Mesothelial cell of epicardium (in vitro differentiated cells): ENCODE results near the gene C1QTNF12. TPM values are rescaled to one million over a fixed set of nuclear protein-coding genes. Genes with fewer than 3 reads are reported as not detected.
"Not testable (repeated sequence)": the region's sequence is repeated elsewhere in the genome, so short reads cannot be mapped to it uniquely, and the experiment has no call there.

Experiments
- DNase-seq, 2 experiments: peaks; one replicate each; pipeline ENCODE4 v3.0.0; 2021; ENCODE audit warnings: low spot score in 2 of 2; ENCODE audit not compliant: unreplicated experiment in 2 of 2
- H3K27ac Mint-ChIP-seq: 2 replicates; pipeline ENCODE4 v1.8.0; 2021; ENCODE audit warnings: mixed read lengths
- H3K27me3 Mint-ChIP-seq: 2 replicates; pipeline ENCODE4 v1.8.0; 2021; ENCODE audit warnings: low read depth, mixed read lengths
- H3K36me3 Mint-ChIP-seq: 2 replicates; pipeline ENCODE4 v1.8.0; 2021; ENCODE audit warnings: mixed read lengths
- H3K4me1 Mint-ChIP-seq: 2 replicates; pipeline ENCODE4 v1.8.0; 2021; ENCODE audit warnings: mixed read lengths
- H3K4me3 Mint-ChIP-seq: 2 replicates; pipeline ENCODE4 v1.8.0; 2021; ENCODE audit warnings: mild to moderate bottlenecking, moderate library complexity, mixed read lengths
- H3K9me3 Mint-ChIP-seq: 2 replicates; pipeline ENCODE4 v1.8.0; 2021; ENCODE audit warnings: mixed read lengths
- total RNA-seq: library from RNA; stranded (reverse); gene quantifications from 3 replicates; pipeline ENCODE4 v1.2.1, GENCODE V29; 2021
- TF ChIP-seq, protein P1 (sequence below): fragments of 200-600 bp; sonication (generic); IDR thresholded peaks from one replicate; pipeline ENCODE4 v1.5.0; 2021; ENCODE audit warnings: antibody characterized with exemption; ENCODE audit not compliant: unreplicated experiment

C1QTNF12 gene
- total RNA-seq, 1 donor from 2014 or later = 10.2 TPM

DNA sequence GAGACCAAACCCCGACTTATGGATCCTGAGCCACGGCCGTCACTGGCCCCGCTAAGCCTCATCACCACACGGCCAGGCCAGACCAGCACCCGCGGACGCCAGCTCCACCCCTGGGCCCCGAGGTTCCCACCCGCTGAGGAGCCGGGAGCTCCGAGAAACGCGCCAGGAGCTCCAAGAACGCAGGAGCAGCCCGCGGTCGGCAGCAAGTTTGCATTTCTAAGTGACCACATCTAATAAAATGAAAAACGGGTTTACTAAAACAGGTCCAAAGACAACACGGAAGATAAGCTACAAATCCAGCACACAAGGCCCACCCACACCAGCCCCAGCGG is 8.1 kb upstream of the C1QTNF12 start:
- TF ChIP-seq, protein P1, sequence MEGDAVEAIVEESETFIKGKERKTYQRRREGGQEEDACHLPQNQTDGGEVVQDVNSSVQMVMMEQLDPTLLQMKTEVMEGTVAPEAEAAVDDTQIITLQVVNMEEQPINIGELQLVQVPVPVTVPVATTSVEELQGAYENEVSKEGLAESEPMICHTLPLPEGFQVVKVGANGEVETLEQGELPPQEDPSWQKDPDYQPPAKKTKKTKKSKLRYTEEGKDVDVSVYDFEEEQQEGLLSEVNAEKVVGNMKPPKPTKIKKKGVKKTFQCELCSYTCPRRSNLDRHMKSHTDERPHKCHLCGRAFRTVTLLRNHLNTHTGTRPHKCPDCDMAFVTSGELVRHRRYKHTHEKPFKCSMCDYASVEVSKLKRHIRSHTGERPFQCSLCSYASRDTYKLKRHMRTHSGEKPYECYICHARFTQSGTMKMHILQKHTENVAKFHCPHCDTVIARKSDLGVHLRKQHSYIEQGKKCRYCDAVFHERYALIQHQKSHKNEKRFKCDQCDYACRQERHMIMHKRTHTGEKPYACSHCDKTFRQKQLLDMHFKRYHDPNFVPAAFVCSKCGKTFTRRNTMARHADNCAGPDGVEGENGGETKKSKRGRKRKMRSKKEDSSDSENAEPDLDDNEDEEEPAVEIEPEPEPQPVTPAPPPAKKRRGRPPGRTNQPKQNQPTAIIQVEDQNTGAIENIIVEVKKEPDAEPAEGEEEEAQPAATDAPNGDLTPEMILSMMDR = no peak
- no peak for DNase-seq
- H3K27ac Mint-ChIP-seq = no peak overlapping the region
- H3K36me3 Mint-ChIP-seq = peaks cover 25% of the 10 kb centered on the region
- H3K9me3 Mint-ChIP-seq = no peaks in the 10 kb centered on the region
- peaks cover 2% of the 10 kb centered on the region for H3K4me1 Mint-ChIP-seq
- no peak overlapping the region for H3K4me3 Mint-ChIP-seq
- H3K27me3 Mint-ChIP-seq = no peaks in the 10 kb centered on the region

DNA sequence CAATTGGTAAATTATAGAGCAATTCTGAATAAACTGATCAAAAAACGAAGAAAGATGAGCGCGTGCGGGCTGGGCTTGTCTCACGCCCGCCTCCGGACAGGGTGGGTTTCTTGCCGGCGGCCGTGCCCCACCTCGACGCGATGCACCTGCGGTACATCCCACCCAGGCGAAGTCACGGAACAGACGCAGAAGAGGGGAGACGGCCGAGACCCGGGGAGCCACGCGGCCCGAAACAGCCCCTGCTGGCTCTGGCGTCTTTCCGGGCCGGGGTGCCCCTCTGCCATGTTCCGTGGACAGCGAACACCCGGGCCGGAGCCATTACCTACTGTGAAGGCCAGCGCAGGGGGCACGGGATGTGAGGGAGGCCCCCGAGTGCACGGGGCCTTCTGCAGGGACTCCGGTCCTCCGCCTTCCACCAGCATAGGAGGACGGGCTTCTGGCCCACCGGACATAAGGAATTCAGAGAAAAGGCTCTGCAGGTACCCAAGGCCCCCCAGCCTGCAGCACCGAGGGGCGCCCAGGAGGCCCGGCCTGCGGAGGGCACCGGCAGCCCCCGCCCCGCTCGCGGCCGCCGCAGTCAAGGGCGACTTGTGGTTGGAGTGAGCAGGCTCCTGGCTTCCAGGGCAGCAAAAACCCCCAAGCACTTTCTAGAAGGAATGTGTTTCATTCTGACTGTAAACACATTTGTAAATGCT is 7.6 kb upstream of the C1QTNF12 start:
- TF ChIP-seq, protein P1 = no peak
- H3K9me3 Mint-ChIP-seq = no peaks in the 10 kb centered on the region
- no peak overlapping the region for H3K4me3 Mint-ChIP-seq
- no peak overlapping the region for H3K27ac Mint-ChIP-seq
- no peaks in the 10 kb centered on the region for H3K27me3 Mint-ChIP-seq
- peaks cover 25% of the 10 kb centered on the region for H3K36me3 Mint-ChIP-seq
- no peak for DNase-seq
- H3K4me1 Mint-ChIP-seq = peaks cover 2% of the 10 kb centered on the region

DNA sequence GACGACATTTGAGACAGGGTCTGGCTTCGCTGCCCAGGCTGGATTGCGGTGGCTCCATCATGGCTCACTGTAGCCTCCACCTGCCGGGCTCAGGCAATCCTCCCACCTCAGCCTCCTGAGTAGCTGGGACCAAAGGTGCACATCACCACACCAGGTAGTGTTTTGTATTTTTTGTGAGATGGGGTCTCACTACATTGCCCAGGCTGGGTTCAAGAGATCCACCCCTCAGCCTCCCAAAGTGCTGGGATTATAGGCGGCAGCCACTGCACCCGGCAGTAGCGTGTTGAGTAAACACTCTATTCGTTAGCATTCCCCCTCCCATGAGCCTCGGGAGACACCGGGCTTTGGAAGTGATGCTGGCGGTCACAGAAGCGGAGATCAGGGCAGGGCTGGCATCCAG is 6.8 kb upstream of the C1QTNF12 start:
- no peak for DNase-seq
- Mint-ChIP-seq H3K27me3 (no peaks in the 10 kb centered on the region), H3K9me3 (no peaks in the 10 kb centered on the region), H3K27ac (no peak overlapping the region), H3K4me1 (peaks cover 2% of the 10 kb centered on the region), H3K36me3 (peaks cover 22% of the 10 kb centered on the region), H3K4me3 (no peak overlapping the region)
- TF ChIP-seq, protein P1 = no peak

DNA sequence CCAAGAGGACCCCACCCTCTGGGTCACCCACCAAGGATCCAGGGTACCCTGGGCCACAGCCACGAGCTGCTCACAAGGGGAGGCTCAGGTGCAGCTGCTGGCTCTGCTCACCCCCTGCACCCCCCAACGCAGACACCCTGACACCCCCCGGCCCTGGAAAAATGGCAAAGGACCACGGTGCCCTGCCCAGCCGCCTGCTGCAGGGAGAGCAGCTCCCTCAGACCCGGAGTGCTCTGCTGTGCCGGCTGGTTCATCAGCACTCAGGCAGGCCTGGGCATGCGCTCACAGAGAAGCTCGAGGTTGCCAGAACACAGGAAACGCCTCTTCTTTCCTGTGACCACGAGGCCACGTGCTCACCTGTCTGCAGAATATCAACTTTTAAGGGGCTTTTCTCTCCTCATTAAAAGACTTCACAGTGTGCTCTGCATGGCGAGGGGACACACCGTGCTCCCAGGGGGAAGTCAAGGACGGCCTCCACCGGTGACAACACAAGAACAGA is 4.3 kb upstream of the C1QTNF12 start:
- TF ChIP-seq, protein P1 = no peak
- Mint-ChIP-seq H3K27ac (peak overlapping the region; percentile 39), H3K9me3 (no peaks in the 10 kb centered on the region), H3K27me3 (peaks cover 12% of the 10 kb centered on the region), H3K36me3 (peaks cover 12% of the 10 kb centered on the region), H3K4me1 (peaks cover 2% of the 10 kb centered on the region), H3K4me3 (no peak overlapping the region)
- DNase-seq = no peak

DNA sequence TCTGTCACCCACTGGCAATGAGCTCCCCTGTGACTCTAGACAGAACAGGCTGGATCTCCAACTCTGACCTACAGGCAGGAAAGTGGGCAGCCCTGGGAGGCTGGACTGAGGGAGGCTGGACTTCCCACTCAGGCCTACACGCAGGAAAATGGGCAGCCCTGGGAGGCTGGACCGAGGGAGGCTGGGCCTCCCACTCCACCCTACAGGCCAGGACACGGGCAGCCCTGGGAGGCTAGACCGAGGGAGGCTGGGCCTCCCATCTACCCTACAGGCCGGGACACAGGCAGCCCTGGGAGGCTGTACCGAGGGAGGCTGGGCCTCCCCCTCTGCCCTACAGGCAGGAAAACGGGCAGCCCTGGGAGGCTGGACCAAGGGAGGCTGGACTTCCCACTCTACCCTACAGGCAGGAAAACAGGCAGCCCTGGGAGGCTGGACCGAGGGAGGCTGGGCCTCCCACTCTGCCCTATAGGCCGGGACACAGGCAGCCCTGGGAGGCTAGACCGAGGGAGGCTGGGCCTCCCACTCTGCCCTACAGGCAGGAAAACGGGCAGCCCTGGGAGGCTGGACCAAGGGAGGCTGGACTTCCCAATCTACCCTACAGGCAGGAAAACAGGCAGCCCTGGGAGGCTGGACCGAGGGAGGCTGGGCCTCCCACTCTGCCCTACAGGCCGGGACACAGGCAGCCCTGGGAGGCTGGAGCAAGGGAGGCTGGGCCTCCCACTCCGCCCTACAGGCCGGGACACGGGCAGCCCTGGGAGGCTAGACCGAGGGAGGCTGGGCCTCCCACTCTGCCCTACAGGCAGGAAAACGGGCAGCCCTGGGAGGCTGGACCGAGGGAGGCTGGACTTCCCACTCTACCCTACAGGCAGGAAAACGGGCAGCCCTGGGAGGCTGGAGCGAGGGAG is 1.7 kb upstream of the C1QTNF12 start:
- not testable (repeated sequence) for H3K36me3 Mint-ChIP-seq, DNase-seq, H3K27ac Mint-ChIP-seq, H3K9me3 Mint-ChIP-seq, H3K4me1 Mint-ChIP-seq, H3K4me3 Mint-ChIP-seq
- peaks cover 12% of the 10 kb centered on the region for H3K27me3 Mint-ChIP-seq

DNA sequence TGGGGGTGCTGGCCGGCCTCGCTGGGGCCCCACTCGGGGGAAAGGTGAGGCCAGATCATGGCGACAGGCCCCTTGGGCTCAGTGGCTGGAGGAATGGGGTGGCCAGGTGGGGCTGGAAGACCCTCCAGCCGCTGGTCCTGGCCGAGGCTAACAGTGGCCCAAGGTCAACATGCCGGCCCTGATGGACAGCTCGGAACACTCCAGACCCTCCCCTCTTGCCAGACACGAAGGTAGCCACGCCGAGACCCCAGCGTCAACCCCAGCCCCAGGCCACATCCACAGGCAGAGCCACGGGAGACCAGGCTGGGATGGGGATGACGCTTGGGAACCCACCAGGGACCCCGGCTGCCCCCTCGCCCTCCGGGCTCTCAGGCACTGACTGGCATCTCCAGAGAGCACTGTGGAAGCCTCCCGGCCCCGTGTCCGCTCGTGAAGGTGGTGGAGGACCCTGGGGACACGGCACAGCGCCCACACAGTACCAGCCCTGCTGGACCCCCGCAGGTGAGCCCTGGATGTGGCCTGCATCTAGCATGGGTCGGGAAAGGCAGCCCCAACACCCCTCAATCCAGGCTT is 905 bp upstream of the C1QTNF12 start:
- peaks cover 3% of the 10 kb centered on the region for H3K36me3 Mint-ChIP-seq
- peaks cover 2% of the 10 kb centered on the region for H3K4me1 Mint-ChIP-seq
- no peaks in the 10 kb centered on the region for H3K9me3 Mint-ChIP-seq
- no peak overlapping the region for H3K27ac Mint-ChIP-seq
- H3K4me3 Mint-ChIP-seq = no peak overlapping the region
- TF ChIP-seq, protein P1 = no peak
- DNase-seq = no peak
- peaks cover 12% of the 10 kb centered on the region for H3K27me3 Mint-ChIP-seq
